Subcutaneous abdominal adipose tissue (tissue), 5 donors: Measurements from ENCODE around the gene FSTL4.

ENCODE experiments used
- H3K27ac ChIP-seq: one replicate; pipeline ENCODE4 v1.7.0; 2013; ENCODE audit warnings: low read depth, mild to moderate bottlenecking, inconsistent platforms, low read length, moderate library complexity
- H3K27me3 ChIP-seq, 5 donors: one replicate each; pipeline ENCODE4 v1.7.0; 2013; ENCODE audit warnings: low read length in 5 of 5, inconsistent platforms in 1 of 5; ENCODE audit not compliant: control insufficient read depth in 5 of 5, insufficient read depth in 4 of 5
- H3K36me3 ChIP-seq, 5 donors: one replicate each; pipeline ENCODE4 v1.7.0; 2013; ENCODE audit warnings: low read length in 5 of 5; ENCODE audit not compliant: control insufficient read depth in 5 of 5, insufficient read depth in 5 of 5
- H3K4me1 ChIP-seq, 5 donors: one replicate each; pipeline ENCODE4 v1.7.0; 2013; ENCODE audit warnings: low read length in 5 of 5, mild to moderate bottlenecking in 3 of 5, moderate library complexity in 1 of 5; ENCODE audit not compliant: control insufficient read depth in 5 of 5, insufficient read depth in 5 of 5
- H3K4me3 ChIP-seq, 5 donors: one replicate each; pipeline ENCODE4 v1.7.0; 2013; ENCODE audit warnings: low read length in 5 of 5, low read depth in 1 of 5
- H3K9ac ChIP-seq, 5 donors: one replicate each; pipeline ENCODE4 v1.7.0; 2013; ENCODE audit warnings: low read length in 5 of 5, mild to moderate bottlenecking in 4 of 5, moderate library complexity in 3 of 5
- H3K9me3 ChIP-seq, 5 donors: one replicate each; pipeline ENCODE4 v1.7.0; 2013; ENCODE audit warnings: low read length in 5 of 5; ENCODE audit not compliant: control insufficient read depth in 5 of 5
- donor health status: healthy.
- donor health status: healthy.
- donor health status: healthy.
- donor health status: healthy.
- donor health status: healthy.

FSTL4 gene

DNA sequence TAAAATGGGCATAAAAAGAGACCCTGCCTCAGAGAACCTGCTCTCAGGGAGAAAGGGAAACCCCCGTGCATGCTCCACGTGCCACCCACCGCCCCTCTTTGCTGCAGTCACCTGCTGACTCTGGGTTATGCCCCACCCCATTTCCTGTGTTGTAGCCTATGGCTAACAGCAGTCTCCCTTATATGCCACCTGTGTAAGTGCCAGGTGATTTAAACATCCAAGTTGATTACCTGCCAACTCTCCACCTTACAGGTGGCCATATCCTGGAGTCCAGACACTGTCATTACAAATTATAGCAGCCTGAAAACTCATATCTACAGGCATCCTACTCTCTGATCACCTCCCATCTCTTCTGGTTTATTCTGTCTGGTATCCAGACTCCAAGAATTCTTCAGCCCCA lies 318.0 kb downstream of the FSTL4 start:
- peaks cover 0 to 4% (median 0%) of the 10 kb centered on the region in 5 donors for H3K27me3 ChIP-seq
- no peak overlapping the region for H3K9ac ChIP-seq
- H3K4me1 ChIP-seq, result peaks cover 0 to 6% (median 0%) of the 10 kb centered on the region in 5 donors
- no peaks in the 10 kb centered on the region for H3K9me3 ChIP-seq
- no peak overlapping the region for H3K27ac ChIP-seq
- H3K4me3 ChIP-seq, result no peak overlapping the region
- H3K36me3 ChIP-seq, result no peaks in the 10 kb centered on the region

DNA sequence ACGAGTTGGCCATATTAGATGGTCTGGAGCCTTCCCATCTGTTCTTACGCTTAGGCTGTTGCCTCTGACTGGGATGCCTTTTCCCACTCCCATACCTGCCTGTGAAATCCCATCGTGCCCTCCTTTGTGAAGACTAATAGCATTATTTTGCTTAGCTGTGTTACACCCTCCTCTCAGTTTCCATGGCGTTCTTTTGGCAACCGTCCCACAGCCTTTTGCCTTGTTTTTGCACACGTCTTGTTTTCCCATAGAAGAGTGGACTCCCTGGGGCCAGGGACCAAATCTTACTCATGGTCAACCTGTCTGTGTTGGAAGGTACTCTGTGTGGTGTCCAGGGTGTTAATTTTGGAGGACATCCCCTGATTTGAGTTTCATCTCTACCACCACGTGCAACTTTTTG lies 318.4 kb downstream of the FSTL4 start:
- Histone ChIP-seq H3K9me3 (no peaks in the 10 kb centered on the region), H3K4me1 (peaks cover 0 to 6% (median 0%) of the 10 kb centered on the region in 5 donors), H3K9ac (no peak overlapping the region)

GRCh38 chr5:133292300-133292699 lies 320.0 kb downstream of the FSTL4 start:
- no peak overlapping the region for H3K9ac ChIP-seq
- no peak overlapping the region for H3K27ac ChIP-seq
- no peaks in the 10 kb centered on the region for H3K9me3 ChIP-seq
- peaks cover 0 to 6% (median 0%) of the 10 kb centered on the region in 5 donors for H3K4me1 ChIP-seq
- H3K4me3 ChIP-seq, result no peak overlapping the region
- H3K27me3 ChIP-seq, result peaks cover 0 to 4% (median 0%) of the 10 kb centered on the region in 5 donors
- no peaks in the 10 kb centered on the region for H3K36me3 ChIP-seq

More for the DNA sequence above, 318.4 kb downstream of the FSTL4 start:
- H3K4me3 ChIP-seq, result no peak overlapping the region
- H3K27me3 ChIP-seq, result peaks cover 0 to 4% (median 0%) of the 10 kb centered on the region in 5 donors
- H3K36me3 ChIP-seq, result no peaks in the 10 kb centered on the region
- no peak overlapping the region for H3K27ac ChIP-seq

DNA sequence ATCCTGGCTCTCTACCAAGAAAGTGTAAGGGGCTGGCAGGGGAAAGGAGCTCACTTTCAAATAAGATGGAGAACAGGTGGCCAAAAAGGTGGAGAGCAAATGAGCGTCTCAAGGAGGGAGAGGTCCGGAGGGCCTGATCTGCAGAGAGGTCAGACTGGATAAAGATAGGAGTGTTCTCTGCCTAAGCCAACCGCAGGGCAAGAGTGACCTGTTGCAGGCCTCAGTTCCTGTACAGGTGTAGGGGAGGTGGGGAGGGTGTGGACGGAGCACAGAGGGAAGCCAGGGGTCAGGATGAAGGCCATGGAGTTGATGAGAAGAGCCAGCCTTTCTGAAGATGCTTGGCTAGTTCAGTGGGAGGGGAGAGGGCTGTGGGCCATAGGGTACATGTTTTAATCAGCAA lies 320.8 kb downstream of the FSTL4 start:
- Histone ChIP-seq H3K27me3 (peaks cover 0 to 4% (median 0%) of the 10 kb centered on the region in 5 donors), H3K9me3 (no peaks in the 10 kb centered on the region), H3K4me3 (no peak overlapping the region), H3K4me1 (peaks cover 0 to 6% (median 0%) of the 10 kb centered on the region in 5 donors), H3K9ac (no peak overlapping the region), H3K36me3 (no peaks in the 10 kb centered on the region), H3K27ac (no peak overlapping the region)

DNA sequence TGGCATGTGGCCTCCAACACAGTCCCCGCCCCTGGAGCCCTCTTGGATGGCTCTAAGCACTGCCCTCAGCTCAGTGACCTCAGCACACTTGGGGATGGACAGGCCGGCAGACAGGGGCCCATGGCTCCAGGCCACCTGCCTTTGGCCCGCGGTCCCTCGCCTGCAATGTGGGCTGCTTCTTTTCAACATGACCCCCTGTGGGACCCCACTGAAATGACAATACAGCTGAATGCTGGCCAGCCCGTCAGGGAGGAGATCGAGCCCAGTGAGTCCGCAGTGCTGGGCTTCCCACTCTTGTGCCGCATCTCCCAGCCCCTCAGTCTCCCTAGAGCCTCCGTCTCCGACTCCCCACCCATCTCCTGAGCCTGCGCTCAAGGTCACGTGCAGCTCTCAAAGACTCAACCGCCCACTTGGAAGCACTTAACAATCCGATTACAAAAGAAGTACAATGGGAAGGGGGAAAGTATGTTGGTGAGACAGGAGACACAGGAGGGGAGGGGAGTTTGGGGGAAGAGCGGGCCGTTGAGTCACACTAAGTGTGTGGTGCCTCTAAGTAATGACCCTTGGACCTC lies 321.6 kb downstream of the FSTL4 start:
- Histone ChIP-seq H3K36me3 (no peaks in the 10 kb centered on the region), H3K9ac (no peak overlapping the region), H3K27ac (no peak overlapping the region), H3K4me1 (peaks cover 0 to 6% (median under 1%) of the 10 kb centered on the region in 5 donors), H3K9me3 (no peaks in the 10 kb centered on the region), H3K4me3 (no peak overlapping the region), H3K27me3 (peaks cover 0 to 4% (median 0%) of the 10 kb centered on the region in 5 donors)

- H3K9ac ChIP-seq, result no peak overlapping the region
- no peaks in the 10 kb centered on the region for H3K36me3 ChIP-seq
- peaks cover 0 to 4% (median 0%) of the 10 kb centered on the region in 5 donors for H3K27me3 ChIP-seq
- no peak overlapping the region for H3K27ac ChIP-seq
- H3K9me3 ChIP-seq, result no peaks in the 10 kb centered on the region
- H3K4me3 ChIP-seq, result no peak overlapping the region
- H3K4me1 ChIP-seq, result peaks cover 0 to 6% (median 4%) of the 10 kb centered on the region in 5 donors
Observed at GRCh38 chr5:133289686-133290367, 322.5 kb downstream of the FSTL4 start.

GRCh38 chr5:133287500-133287899 lies 324.8 kb downstream of the FSTL4 start:
- no peaks in the 10 kb centered on the region for H3K36me3 ChIP-seq
- no peaks in the 10 kb centered on the region for H3K27me3 ChIP-seq
- H3K4me1 ChIP-seq, result peaks cover 0 to 4% (median 0%) of the 10 kb centered on the region in 5 donors
- no peak overlapping the region for H3K4me3 ChIP-seq
- H3K9ac ChIP-seq, result no peak overlapping the region
- no peaks in the 10 kb centered on the region for H3K9me3 ChIP-seq
- H3K27ac ChIP-seq, result no peak overlapping the region

DNA sequence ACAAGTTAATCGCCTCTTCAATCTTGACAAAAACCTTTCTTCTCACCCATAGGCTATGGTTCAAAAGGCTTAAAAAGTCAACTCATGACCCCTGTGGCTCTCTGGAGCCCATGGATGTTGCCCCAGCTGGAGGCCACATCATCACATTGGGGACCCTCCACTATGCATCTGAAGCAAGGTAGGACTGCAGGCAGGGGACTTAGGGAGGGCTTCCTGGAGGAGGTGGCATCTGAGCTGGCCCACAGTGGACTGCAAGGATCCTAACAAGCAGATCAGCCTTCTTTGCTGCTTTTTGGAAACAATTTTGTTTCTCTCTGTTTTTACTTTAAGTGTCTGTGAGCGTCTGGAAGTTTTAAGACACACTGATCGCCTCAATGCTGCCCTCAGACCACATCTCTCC lies 325.9 kb downstream of the FSTL4 start:
- Histone ChIP-seq H3K27me3 (no peaks in the 10 kb centered on the region), H3K36me3 (no peaks in the 10 kb centered on the region), H3K9ac (no peak overlapping the region), H3K4me3 (no peak overlapping the region), H3K27ac (no peak overlapping the region), H3K9me3 (no peaks in the 10 kb centered on the region), H3K4me1 (peaks cover 0 to 4% (median 0%) of the 10 kb centered on the region in 5 donors)

GRCh38 chr5:133285583-133286021 lies 326.7 kb downstream of the FSTL4 start:
- Histone ChIP-seq H3K36me3 (no peaks in the 10 kb centered on the region), H3K4me1 (peaks cover 0 to 4% (median 0%) of the 10 kb centered on the region in 5 donors), H3K27me3 (no peaks in the 10 kb centered on the region), H3K27ac (no peak overlapping the region), H3K9me3 (no peaks in the 10 kb centered on the region), H3K4me3 (no peak overlapping the region), H3K9ac (no peak overlapping the region)

- Histone ChIP-seq H3K4me3 (no peak overlapping the region), H3K9ac (no peak overlapping the region), H3K9me3 (no peaks in the 10 kb centered on the region), H3K27ac (no peak overlapping the region), H3K27me3 (no peaks in the 10 kb centered on the region), H3K4me1 (peaks cover 0 to 4% (median 0%) of the 10 kb centered on the region in 5 donors), H3K36me3 (no peaks in the 10 kb centered on the region)
Observed at GRCh38 chr5:133284306-133284705, 328.0 kb downstream of the FSTL4 start.
